Endothelial cell (in vitro differentiated cells): Measurements from ENCODE around the gene FRRS1. TPM values are rescaled to one million over a fixed set of nuclear protein-coding genes. Genes with fewer than 3 reads are reported as not detected.
"Not testable (repeated sequence)": the region's sequence is repeated elsewhere in the genome, so short reads cannot be mapped to it uniquely, and the experiment has no call there.

ENCODE experiments used
- DNase-seq: peaks from one replicate; pipeline ENCODE4 v3.0.0; 2021; ENCODE audit warnings: low spot score
- H3K27ac Mint-ChIP-seq: one replicate; pipeline ENCODE4 v1.8.0; 2021; ENCODE audit warnings: mixed read lengths, inconsistent platforms; ENCODE audit not compliant: unreplicated experiment
- H3K27me3 Mint-ChIP-seq: one replicate; pipeline ENCODE4 v1.8.0; 2021; ENCODE audit warnings: mild to moderate bottlenecking, moderate library complexity, mixed read lengths, inconsistent platforms; ENCODE audit not compliant: unreplicated experiment
- H3K36me3 Mint-ChIP-seq: one replicate; pipeline ENCODE4 v1.8.0; 2021; ENCODE audit warnings: mild to moderate bottlenecking, low read depth, mixed read lengths, inconsistent platforms; ENCODE audit not compliant: unreplicated experiment
- H3K4me1 Mint-ChIP-seq: one replicate; pipeline ENCODE4 v1.8.0; 2021; ENCODE audit warnings: mild to moderate bottlenecking, mixed read lengths, inconsistent platforms; ENCODE audit not compliant: unreplicated experiment
- H3K4me3 Mint-ChIP-seq: one replicate; pipeline ENCODE4 v1.8.0; 2021; ENCODE audit warnings: mild to moderate bottlenecking, mixed read lengths, inconsistent platforms; ENCODE audit not compliant: unreplicated experiment
- H3K9me3 Mint-ChIP-seq: one replicate; pipeline ENCODE4 v1.8.0; 2021; ENCODE audit warnings: mixed read lengths, inconsistent platforms; ENCODE audit not compliant: unreplicated experiment
- CTCF ChIP-seq: fragments of 200-600 bp; sonication (generic); IDR thresholded peaks from one replicate; pipeline ENCODE4 v1.5.0; 2021; ENCODE audit warnings: antibody characterized with exemption; ENCODE audit not compliant: unreplicated experiment
- total RNA-seq: library from RNA; stranded (reverse); fragmentation: NEBNext Ultra II Directional; extraction: Animal tissue kit (Norgen Biotek cat#: 25700); gene quantifications from one replicate; pipeline ENCODE4 v1.2.1, GENCODE V29; 2021; ENCODE audit not compliant: unreplicated experiment

FRRS1 gene
- total RNA-seq, 1 donor from 2014 or later, result 4.1 TPM

- Mint-ChIP-seq H3K4me3 (no peak overlapping the region), H3K4me1 (peaks cover 6% of the 10 kb centered on the region), H3K9me3 (no peaks in the 10 kb centered on the region), H3K27me3 (peaks cover 5% of the 10 kb centered on the region), H3K36me3 (peaks cover 5% of the 10 kb centered on the region), H3K27ac (no peak overlapping the region)
- DNase-seq, result no peak
- TF ChIP-seq CTCF, result no peak
Observed at GRCh38 chr1:99763956-99764355, 2.5 kb downstream of the FRRS1 start.

- H3K4me1 Mint-ChIP-seq, result peaks cover 9% of the 10 kb centered on the region
- no peak overlapping the region for H3K27ac Mint-ChIP-seq
- TF ChIP-seq CTCF, result no peak
- H3K27me3 Mint-ChIP-seq, result peaks cover 5% of the 10 kb centered on the region
- H3K36me3 Mint-ChIP-seq, result peaks cover 5% of the 10 kb centered on the region
- no peak overlapping the region for H3K4me3 Mint-ChIP-seq
- no peak for DNase-seq
- no peaks in the 10 kb centered on the region for H3K9me3 Mint-ChIP-seq
Observed at GRCh38 chr1:99761774-99762173, 4.7 kb downstream of the FRRS1 start.

GRCh38 chr1:99759518-99760160, 6.8 kb downstream of the FRRS1 start:
- no peaks in the 10 kb centered on the region for H3K9me3 Mint-ChIP-seq
- H3K36me3 Mint-ChIP-seq, result peaks cover 5% of the 10 kb centered on the region
- no peak overlapping the region for H3K27ac Mint-ChIP-seq
- H3K4me3 Mint-ChIP-seq, result no peak overlapping the region
- peaks cover 2% of the 10 kb centered on the region for H3K27me3 Mint-ChIP-seq
- H3K4me1 Mint-ChIP-seq, result peaks cover 6% of the 10 kb centered on the region
- TF ChIP-seq CTCF, result no peak
- no peak for DNase-seq

- not testable (repeated sequence) for H3K9me3 Mint-ChIP-seq, DNase-seq, H3K4me3 Mint-ChIP-seq, H3K27ac Mint-ChIP-seq, H3K27me3 Mint-ChIP-seq, H3K36me3 Mint-ChIP-seq, H3K4me1 Mint-ChIP-seq
Observed at GRCh38 chr1:99758686-99759517, 7.5 kb downstream of the FRRS1 start.

- peaks cover 3% of the 10 kb centered on the region for H3K4me1 Mint-ChIP-seq
- H3K4me3 Mint-ChIP-seq, result no peak overlapping the region
- no peaks in the 10 kb centered on the region for H3K9me3 Mint-ChIP-seq
- H3K27ac Mint-ChIP-seq, result no peak overlapping the region
- H3K36me3 Mint-ChIP-seq, result peaks cover 5% of the 10 kb centered on the region
- peaks cover 2% of the 10 kb centered on the region for H3K27me3 Mint-ChIP-seq
- no peak for DNase-seq
- no peak for TF ChIP-seq CTCF
Observed at GRCh38 chr1:99758073-99758511, 8.3 kb downstream of the FRRS1 start.
